ENCODE measurements around the gene TBRG1.
A peak's percentile ranks its signal among the peaks of the same experiment; 100 is the strongest.
"Not testable (repeated sequence)": the region's sequence is repeated elsewhere in the genome, so short reads cannot be mapped to it uniquely, and the experiment has no call there.

The TBRG1 gene, protein sequence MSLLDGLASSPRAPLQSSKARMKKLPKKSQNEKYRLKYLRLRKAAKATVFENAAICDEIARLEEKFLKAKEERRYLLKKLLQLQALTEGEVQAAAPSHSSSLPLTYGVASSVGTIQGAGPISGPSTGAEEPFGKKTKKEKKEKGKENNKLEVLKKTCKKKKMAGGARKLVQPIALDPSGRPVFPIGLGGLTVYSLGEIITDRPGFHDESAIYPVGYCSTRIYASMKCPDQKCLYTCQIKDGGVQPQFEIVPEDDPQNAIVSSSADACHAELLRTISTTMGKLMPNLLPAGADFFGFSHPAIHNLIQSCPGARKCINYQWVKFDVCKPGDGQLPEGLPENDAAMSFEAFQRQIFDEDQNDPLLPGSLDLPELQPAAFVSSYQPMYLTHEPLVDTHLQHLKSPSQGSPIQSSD

DNA sequence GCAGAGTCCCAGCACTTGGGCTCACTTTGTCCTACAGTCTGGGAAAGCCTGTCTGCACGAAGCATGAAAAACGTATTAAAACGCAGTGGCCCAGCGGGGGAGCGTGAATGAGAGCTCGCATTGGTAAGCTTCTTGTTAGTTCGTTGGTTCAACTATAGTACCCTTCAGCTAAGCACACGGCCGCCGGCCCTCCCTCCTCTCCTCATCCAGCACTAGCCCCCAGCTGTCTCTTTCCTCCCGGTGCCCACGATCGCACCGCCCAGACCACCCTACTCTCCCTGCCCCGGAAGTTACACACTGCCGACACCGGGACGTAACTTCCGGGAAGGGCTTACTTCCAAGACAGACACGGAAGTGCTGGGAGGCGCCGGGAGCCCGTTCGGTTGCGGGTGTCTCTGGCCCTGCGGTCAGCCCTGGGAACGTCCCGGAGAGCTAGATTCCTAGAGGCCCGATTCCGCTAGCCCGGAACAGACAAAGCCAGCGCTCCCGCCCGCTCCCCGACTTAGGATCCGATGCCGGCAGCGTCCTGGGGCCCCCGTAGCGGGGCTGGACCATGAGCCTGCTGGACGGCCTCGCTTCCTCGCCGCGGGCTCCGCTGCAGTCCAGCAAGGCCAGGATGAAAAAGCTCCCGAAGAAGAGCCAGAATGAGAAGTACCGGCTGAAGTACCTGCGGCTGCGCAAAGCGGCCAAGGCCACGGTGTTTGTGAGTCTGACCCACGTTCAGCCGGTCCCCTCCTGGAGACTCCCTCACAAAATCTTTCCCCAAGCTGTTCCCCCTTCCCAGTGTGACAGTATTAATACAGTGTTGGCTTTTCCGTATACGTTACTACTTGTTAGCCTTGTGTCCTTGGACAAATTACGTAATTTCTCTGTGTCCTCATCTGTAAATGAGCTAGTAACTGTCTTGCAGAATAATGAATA, at the start of gene TBRG1:
TBRG1 (plus strand) TSS at position 334 of the 921 bp plus-strand sequence; CDS start at position 554, 220 bp downstream.
- DNase-seq, result peak; percentile 23

DNA sequence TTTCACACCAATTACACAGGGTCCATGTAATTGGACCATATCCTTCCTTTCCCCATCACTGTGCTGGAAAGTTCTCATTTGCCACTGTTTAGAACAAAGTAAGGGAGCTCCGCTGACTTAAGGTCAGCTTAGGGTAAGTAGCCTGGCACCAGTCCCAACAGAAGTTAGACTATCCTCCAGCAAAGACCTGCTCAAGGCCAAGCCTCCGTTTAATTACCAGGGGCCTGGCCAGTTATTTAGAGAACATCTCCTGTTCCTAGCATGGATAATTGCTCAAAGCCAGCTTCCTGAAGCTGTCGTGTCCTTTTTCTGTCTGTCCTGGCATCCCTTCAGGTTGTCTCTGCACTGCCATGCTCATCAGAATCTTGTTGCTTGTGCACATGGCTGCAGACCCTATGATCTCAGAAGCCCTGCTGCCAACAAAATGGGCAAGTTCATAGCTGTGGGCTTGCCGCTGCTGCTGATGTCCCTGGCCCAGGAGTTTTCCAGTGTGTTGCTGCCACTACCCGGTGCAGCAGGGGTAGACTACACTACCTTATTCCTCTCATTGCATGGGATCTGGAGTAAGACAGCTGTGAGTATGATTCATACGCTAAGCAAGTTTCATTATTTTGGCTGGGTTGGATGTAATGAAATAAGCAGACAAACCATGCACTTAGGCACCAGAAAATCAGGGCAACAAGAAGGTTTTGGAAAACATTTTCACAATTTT, 44.8 kb upstream of the TBRG1 start:
- no peak for DNase-seq

DNA sequence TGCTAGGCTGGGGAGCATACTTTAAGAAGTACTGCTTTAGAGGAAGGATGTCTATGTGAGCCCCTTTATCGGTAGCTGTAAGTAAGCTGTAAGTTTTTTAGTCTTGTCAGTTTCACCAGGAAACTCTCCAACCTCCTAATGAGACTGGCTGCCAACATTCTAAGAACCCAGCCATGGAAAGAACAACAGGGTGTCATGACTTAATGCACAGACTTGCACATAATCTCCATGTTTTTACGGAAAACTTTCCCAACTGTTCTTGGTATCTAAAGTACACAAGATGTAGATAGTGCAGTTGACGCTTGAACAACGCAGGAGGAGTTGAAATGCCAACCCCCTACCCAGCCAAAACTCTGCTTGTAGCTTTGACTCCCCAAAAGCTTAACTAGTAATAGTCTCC, 43.9 kb upstream of the TBRG1 start:
- DNase-seq, result no peak

DNA sequence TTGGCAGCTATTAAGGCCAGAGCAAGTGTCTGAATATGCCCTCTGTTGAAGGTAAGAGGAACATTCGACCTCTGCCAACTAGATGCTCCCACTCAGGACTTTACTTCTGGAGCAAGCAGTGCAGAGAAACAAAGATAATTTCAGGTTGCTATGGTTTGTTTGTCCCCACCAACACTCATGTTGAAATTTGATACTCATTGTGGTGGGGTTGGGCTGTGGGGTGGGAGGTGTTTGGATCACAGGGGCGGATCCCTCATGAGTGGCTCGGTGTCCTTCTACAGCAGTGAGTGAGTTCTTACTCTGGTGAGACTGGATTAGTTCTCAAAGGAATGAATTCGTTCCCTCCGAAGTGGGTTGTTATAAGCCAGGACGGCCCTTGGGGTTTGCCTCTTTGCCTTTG, 40.8 kb upstream of the TBRG1 start:
- no peak for DNase-seq

DNA sequence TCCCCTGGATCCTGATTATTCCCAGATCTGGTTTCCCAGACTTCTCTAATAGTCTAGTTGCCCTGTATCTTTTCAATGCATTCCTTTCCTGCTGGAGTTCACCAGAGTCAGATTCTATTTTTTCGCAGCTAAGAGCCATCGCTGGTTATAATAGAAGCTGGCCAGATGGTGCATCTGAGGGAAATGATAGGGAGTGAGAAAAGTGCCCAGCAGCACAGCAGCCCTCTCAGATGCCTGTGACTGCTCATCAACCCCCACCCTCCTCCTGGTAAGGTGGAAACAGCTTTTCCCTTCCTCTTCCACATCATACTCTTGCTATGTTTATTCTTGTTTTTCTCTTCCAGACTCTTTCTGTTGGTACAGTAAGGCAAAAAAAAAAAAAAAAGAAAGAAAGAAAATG, 40.1 kb upstream of the TBRG1 start:
- no peak for DNase-seq

DNA sequence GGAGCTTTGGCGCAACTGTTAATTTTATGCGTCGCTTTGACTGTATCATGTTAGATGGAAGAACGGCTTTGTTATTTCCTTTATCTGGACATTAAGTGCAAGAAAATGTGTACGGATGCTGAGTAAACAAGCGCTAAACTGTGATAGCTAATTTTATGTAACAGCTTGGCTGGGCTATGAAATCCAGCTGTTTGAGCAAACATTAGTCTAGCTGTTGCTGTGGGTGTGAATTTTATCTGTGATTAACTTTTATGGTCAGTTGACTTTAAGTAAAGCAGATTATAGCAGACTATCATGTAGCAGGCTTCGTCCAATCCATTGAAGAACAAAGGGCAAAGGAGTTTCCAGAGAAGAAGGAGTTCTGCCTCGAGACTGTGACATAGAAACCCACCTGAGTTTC, 38.9 kb upstream of the TBRG1 start:
- DNase-seq, result no peak

DNA sequence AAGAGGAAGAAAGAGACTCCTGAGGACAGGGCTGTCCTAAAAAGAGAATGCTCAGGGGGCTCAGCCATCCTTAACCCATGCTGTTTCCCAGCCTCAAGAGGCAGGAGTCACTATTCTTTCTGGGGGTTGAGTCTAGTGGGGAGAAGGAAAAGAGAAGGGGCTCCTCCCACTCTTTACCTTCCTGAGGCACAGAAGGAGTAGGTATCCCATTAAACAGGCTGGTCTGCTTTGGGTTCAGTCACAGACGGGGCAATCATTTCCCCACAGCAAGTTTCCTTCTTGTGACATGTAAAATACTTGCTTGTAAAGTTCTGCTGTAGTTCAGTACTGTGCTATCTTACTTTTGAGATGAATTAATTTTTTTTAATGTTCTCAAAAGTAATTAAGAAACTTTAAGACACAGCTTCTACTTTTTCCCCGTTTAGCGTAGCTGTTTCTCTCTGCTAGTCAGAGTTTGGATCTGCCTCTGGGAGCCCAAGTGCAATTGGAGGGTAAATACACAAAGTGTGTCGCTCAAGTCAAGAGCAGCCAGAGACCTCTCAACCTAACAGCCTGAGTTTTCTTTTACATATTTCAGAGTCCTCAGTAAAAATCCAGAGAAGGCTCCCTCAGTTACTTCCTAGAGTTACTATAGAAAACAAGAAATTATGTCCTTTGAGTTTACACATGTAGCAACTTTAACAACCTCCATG, 37.8 kb upstream of the TBRG1 start:
- no peak for DNase-seq

DNA sequence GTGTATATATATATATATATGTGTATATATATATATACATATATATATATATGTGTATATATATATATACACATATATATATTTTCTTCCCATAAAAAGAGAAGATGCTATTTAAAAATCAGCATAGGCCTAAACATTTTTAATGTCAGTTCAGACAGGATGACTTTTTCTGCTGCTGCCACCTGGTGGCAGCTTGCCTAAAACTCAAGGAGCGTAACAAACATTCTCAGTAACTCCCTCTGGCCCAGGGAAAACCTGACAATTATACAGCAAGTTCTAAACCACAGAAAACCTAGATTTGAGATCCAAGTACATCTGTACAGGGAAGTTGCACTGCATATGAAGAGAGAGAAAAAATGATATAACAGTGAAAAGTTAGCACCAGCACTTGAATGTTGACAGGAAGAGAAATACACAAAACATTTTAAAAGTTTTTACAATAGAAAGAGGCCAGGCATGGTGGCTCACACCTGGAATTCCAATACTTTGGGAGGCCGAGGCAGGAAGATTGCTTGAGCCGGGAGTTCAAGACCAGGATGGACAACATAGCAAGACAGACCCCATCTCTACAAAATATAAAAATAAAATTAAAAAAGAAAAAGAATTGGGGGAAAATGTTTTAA, 36.3 kb upstream of the TBRG1 start:
- no peak for DNase-seq

DNA sequence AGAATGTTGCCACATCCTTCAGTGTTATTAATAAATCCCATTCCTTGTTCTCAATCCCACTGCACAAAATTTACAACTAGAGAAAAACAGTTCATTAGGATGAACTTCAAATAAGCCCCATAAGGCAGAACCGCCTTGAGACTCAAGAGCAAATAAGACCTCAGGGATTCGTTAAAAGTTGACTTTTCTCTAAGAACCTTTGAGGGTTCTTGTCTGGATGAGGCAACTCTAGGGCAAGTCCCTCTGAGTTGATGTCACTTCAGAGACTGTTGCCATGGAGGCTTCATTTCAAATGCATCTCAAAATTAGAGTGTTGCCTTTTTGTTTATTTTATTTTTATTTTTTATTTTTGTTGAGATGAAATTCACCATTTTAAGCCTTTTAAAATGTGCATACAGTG, 31.2 kb upstream of the TBRG1 start:
- DNase-seq, result no peak

DNA sequence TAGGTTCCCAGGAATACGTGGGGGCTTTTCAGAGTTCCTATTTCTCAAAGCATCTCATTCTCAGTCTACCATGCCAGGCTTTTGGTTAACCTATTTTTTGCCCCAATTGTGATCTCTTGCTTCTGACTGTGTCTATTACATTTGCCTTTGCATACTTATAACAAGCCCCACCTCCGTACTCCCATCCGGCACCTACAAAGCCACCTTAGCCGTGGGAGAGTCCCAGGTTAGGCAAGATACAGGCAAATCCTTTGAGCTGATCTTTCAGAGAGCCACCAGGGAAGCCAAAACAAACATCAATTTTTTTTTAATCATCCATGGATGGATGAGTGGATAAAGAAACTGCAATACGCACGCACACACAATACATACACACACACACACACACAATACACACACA, 30.0 kb upstream of the TBRG1 start:
- DNase-seq, result no peak

DNA sequence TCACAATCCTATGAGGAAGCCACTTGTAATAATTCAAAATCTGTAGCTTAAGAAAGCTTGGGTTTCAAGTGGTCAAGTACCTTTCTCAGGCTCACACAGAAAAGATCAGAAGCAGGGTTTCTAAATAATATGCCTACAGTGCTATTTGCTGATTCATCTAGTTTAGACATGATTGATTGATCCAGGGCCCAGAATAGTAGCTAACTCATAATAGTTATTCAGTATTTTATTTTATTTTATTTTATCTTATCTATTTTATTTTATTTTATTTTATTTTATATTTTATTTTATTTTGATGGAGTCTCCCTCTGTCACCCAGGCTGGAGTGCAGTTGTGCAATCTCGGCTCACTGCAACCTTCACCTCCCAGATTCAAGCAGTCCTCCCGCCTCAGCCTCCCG, 27.4 kb upstream of the TBRG1 start:
- DNase-seq, result no peak

DNA sequence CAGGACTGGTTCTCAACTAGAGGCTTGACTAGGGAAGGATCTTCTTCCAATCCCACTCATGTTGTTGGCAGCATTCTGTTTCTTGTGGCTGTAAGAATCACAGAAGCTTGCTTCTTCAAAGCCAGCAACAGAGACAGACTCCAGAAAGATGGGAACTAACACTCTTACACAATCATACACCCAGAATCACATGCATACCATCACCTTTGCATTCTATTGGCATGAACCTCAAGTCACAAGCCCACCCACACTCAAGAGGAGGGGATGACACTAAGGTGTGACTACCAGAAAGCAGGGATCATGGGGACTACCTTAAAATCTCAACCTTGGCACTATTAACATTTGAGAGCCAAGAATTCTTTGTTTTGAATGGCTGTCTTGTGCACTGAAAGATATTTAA, 25.0 kb upstream of the TBRG1 start:
- DNase-seq, result no peak

DNA sequence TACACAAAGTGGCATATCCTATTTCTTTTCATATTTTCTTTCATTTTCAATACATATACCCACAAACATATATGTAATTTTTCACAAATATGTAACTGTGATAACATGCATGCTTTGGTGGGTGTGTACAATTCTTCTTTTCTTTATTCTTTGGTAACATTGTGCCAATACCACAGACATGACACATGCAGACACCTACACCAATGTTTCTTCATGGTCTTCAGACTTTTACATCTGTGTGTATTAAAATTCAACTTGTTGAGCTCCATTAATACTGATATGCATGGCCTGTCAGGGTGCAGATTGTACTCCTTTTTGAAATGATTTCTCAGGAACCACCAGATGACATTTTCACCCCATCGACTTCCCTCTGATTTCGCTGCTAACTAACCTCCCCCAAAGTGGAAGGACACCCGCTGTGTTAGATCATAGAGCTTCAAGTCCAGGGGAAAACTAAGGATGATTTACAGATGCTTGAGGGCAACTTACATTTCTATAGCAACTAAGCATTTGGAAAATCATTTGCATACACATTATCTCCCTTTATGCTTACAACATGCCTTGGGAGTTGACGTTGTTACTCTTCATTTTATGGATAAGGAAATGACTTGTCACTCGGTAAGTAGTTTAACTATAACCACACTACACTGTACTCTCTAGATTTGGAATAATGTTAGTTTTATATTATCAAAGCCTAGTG, 21.9 kb upstream of the TBRG1 start:
- no peak for DNase-seq

DNA sequence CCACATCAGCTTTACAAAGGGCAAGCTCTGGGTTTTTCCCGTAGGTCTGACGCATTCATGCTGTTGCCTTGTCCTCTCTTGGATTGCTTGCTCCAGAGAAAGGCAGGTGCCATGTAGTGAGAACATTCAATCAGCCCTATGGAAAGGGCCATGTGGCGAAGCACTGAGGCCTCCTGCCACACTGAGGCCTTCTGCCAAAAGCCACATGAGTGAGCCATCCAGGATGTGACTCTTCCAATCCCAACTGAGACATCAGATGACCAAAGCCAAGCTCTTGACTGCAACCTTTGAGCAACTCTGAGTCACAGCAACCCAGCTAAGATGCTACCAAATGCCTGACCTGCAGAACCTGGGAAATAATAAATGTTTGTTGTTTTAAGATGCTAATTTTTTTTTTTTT, 20.5 kb upstream of the TBRG1 start:
- DNase-seq, result no peak

DNA sequence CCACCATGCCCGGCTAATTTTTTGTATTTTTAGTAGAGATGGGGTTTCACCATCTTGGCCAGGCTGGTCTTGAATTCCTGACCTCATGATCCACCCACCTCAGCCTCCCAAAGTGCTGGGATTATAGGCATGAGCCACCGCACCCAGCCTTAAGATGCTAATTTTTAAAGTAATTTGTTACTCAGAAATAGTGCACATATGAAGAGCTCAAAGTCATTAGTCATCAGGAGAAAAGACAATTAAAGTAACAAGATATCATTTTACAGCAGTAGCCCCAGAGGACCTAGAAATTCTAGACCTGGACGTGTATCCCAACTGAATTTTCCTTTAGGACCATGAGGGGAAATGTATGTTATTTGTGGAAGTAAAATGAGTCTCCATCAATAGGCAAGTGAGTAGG, 19.9 kb upstream of the TBRG1 start:
- DNase-seq, result not testable (repeated sequence)

DNA sequence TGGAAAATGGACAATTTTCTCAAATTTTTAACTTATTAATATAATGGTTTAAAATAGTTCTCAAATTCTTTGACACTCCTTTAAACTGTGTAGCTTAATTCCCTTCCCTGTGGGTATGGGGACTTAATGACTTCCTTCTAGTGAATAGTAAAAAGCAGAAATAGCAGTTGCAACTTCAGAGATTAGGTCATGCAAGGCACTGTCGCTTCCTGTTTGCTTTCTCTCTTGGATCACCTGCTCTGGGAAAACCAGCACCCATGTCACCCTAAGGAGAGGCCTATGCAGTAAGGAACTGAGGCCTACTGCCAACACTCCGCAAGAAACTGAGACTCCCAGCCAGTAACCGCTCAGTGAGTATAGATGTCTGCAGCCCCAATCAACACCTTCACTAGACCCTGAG, 16.9 kb upstream of the TBRG1 start:
- DNase-seq, result no peak

DNA sequence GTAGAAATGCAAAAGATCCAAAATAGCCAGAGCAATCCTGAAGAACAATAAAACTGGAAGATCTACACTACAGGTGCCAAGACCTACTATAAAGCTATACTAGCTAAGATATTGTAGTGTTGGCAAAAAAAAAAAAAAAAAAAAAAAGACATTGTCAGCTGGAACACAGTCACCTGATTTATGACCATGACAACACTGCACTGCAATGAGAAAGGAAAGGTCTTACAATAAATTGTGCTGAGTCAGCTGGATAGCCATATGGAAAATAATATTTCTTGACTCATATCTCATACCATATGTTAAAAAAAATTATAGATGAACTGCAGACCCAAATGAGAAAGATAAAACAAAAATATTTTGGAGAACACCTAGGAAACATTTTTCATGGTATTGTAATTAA, 14.5 kb upstream of the TBRG1 start:
- DNase-seq, result no peak

DNA sequence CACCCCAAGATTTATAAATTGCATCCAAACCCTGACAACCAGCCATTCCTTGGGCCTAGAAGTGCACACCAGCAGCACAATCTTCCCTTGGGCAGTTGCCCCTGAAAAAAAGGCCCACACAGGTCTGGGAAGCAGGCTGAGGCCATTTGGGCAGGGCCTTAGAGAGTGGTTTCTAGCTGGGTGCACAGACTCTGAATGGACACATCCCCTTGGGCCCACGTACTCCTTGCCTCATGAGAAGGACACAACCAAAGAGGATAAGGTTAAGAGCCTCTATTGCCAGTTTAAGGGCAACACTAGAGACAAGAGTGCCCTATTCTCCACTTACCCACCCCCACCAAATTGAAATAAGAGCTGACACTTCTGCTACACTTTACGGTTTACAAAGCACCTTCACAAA, 12.4 kb upstream of the TBRG1 start:
- no peak for DNase-seq

DNA sequence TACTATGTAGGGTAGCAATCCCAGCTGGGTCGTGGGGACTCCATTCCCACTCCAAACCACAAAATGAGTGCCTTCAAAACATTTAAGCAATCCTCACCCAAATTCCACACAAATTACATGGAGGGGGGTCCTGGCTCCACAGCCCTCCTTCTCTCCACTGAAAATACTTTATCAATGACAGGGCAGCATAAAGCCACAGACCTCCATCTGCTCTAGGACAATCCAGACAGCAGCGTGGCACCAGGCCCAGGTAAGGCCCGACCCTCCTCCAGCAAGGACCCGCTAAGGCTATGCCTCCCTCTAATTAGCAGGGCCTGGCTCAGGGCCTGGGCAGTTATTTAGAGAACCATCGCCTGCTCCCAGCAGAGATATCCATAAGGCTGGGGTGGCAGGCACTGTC, 11.6 kb upstream of the TBRG1 start, which contains the start of gene PANX3:
PANX3 (plus strand) TSS at position 365 of the 400 bp plus-strand sequence. CDS start 129 bp downstream, outside the sequence.
- DNase-seq, result no peak

DNA sequence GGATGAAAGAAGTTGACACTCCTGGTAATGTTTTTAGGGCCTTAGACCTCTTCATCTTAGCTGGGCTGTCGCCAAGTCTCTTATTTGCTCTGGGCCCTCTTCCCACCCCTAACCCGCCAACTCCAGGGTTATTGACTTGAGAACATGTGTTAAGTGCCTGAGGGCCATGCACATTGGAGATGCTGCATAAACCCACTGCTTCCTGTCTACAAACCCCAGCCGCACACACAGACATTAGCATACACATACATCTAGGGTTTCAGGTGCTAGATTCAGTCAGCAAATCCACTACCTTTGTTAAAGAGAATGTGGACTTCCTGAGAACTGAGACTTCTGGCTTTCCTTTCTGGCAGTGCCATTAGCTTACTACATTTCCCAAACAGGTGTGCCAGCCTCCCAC, 10.6 kb upstream of the TBRG1 start:
- DNase-seq, result no peak

DNA sequence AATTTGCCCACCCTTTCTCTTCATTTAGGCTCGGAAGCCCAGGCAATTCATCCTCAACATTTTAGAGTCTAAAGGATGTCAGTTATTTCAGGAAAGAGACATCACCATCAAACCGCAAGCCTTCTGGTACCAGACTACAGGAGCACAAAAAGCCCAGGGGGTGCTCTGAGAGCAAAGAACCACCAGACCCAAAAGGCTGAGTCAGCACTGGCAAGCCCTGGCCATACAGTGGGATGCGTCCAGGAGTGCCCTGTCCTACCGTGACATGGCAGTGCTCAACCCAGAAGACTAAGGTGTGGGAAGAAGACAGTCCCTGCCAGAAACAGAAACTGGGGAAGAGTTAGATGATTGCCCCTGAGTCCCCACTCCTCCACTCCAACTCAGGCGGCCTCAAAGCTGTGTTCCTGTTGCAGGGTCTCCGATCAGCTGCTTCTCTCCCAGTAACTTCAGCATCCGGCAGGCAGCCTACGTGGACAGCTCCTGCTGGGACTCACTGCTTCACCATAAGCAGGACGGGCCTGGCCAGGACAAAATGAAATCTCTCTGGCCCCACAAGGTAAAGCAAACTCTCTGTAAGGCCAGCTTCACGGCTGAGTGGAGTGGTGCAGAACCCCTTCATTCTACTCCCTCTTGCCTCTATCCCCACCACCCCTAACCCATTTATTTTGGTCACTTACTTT, 10.0 kb upstream of the TBRG1 start:
- no peak for DNase-seq
